Breast epithelium (tissue), 3 donors: ENCODE measurements around the gene SKP1.

Experiments
- CTCF ChIP-seq, 3 donors: fragments of 450-650 bp; IDR thresholded peaks; one replicate each; pipeline ENCODE4 v1.5.1; 2016 to 2017; ENCODE audit warnings: antibody characterized with exemption in 3 of 3, mild to moderate bottlenecking in 3 of 3, moderate library complexity in 3 of 3
- POLR2AphosphoS5 ChIP-seq, 3 donors: sonication (generic); formaldehyde crosslinking; IDR thresholded peaks; one replicate each; pipeline ENCODE4 v1.6.1; 2017; ENCODE audit warnings: antibody characterized with exemption in 3 of 3

- TF ChIP-seq POLR2AphosphoS5 (IDR thresholded peaks at IDR 0.05) = no peak
- TF ChIP-seq CTCF (IDR thresholded peaks at IDR 0.05) = no peak
Measured at GRCh38 chr5:134122530-134122929, 54.2 kb downstream of the SKP1 start.
